Muscle layer of duodenum (tissue), 2 donors: Measurements from ENCODE around the gene GABARAP.

Experiments
- H3K27ac ChIP-seq: one replicate; pipeline ENCODE4 v1.7.0; 2013; ENCODE audit warnings: mild to moderate bottlenecking, low read length
- H3K27me3 ChIP-seq: one replicate; pipeline ENCODE4 v1.7.0; 2013; ENCODE audit warnings: low read depth, mild to moderate bottlenecking, control low read depth, low read length
- H3K36me3 ChIP-seq, 2 donors: one replicate each; pipeline ENCODE4 v1.7.0; 2013; ENCODE audit warnings: low read length in 2 of 2, control low read depth in 1 of 2, mild to moderate bottlenecking in 1 of 2; ENCODE audit not compliant: insufficient read depth in 2 of 2, control insufficient read depth in 1 of 2
- H3K4me1 ChIP-seq, 2 donors: one replicate each; pipeline ENCODE4 v1.7.0; 2013; ENCODE audit warnings: low read length in 2 of 2, mild to moderate bottlenecking in 2 of 2, control low read depth in 1 of 2, moderate library complexity in 1 of 2; ENCODE audit not compliant: insufficient read depth in 2 of 2, control insufficient read depth in 1 of 2
- H3K4me3 ChIP-seq, 2 donors: one replicate each; pipeline ENCODE4 v1.7.0; 2013; ENCODE audit warnings: low read length in 2 of 2, low read depth in 1 of 2, mild to moderate bottlenecking in 1 of 2
- H3K9me3 ChIP-seq, 2 donors: one replicate each; pipeline ENCODE4 v1.7.0; 2013; ENCODE audit warnings: low read length in 2 of 2, control low read depth in 1 of 2, mild to moderate bottlenecking in 1 of 2; ENCODE audit not compliant: control insufficient read depth in 1 of 2
- donor health status: healthy.

Gene GABARAP

GRCh38 chr17:7241783-7242716 is at the start of gene GABARAP:
Gene GABARAP, minus strand, starts transcription at chr17:7242449. Its CDS starts 119 bp downstream, at chr17:7242330.
- Histone ChIP-seq H3K36me3 (peaks cover 28 to 43% of the 10 kb centered on the region in 2 donors), H3K27ac (peak within 1 kb of the TSS; percentile 100), H3K9me3 (no peaks in the 10 kb centered on the region), H3K4me3 (peak within 1 kb of the TSS; percentile 96 to 99), H3K4me1 (peaks cover 26 to 31% of the 10 kb centered on the region in 2 donors), H3K27me3 (no peaks in the 10 kb centered on the region)

- Histone ChIP-seq H3K36me3 (peaks cover 0 to 10% of the 10 kb centered on the region in 2 donors), H3K4me3 (no peak overlapping the region), H3K27me3 (peaks cover 6% of the 10 kb centered on the region), H3K27ac (no peak overlapping the region), H3K9me3 (no peaks in the 10 kb centered on the region), H3K4me1 (peaks cover 4 to 38% of the 10 kb centered on the region in 2 donors)
These were observed 48.4 kb upstream of the GABARAP start for GRCh38 chr17:7290685-7291084.

GRCh38 chr17:7290166-7290565 is 47.9 kb upstream of the GABARAP start:
- Histone ChIP-seq H3K36me3 (peaks cover 0 to 14% of the 10 kb centered on the region in 2 donors), H3K9me3 (no peaks in the 10 kb centered on the region), H3K27ac (no peak overlapping the region), H3K4me3 (no peak overlapping the region), H3K4me1 (peaks cover 4 to 36% of the 10 kb centered on the region in 2 donors), H3K27me3 (peaks cover 6% of the 10 kb centered on the region)

- Histone ChIP-seq H3K27ac (no peak overlapping the region), H3K9me3 (no peaks in the 10 kb centered on the region), H3K27me3 (peaks cover 6% of the 10 kb centered on the region), H3K4me1 (peaks cover 4 to 35% of the 10 kb centered on the region in 2 donors), H3K4me3 (no peak overlapping the region), H3K36me3 (peaks cover 0 to 21% of the 10 kb centered on the region in 2 donors)
These were observed 47.2 kb upstream of the GABARAP start for GRCh38 chr17:7289256-7290032.

DNA sequence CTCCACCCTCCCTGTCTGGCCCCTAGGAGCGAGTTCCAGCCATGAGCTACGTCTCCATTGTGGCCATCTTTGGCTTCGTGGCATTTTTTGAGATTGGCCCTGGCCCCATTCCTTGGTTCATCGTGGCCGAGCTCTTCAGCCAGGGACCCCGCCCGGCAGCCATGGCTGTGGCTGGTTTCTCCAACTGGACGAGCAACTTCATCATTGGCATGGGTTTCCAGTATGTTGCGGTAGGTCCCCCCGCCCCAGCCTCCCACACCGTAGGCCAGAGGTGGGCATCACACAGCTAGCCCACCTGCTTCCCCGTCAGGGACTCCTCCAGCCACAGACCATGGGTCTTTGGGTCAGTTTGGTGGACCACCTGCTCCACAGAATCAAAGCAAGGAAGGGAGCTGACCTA is 43.4 kb upstream of the GABARAP start:
- Histone ChIP-seq H3K9me3 (no peaks in the 10 kb centered on the region), H3K27me3 (no peaks in the 10 kb centered on the region), H3K4me3 (no peak overlapping the region), H3K27ac (no peak overlapping the region), H3K4me1 (peaks cover 0 to 40% of the 10 kb centered on the region in 2 donors), H3K36me3 (peaks cover 3 to 28% of the 10 kb centered on the region in 2 donors)

DNA sequence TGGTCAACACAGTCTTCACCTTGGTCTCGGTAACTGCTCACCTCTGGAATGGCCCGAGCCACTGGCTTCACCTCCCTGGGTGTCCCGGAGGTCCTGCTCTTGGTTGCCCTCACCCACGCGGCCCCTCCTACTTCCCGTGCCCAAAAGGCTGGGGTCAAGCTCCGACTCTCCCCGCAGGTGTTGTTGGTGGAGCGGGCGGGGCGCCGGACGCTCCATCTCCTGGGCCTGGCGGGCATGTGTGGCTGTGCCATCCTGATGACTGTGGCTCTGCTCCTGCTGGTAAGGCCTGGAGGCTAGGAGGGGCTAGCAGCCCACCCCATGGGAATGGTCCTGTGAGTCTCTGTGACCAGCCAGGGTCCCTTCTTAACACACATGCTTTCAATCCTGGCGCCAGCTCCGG is 42.7 kb upstream of the GABARAP start:
- Histone ChIP-seq H3K27ac (no peak overlapping the region), H3K4me1 (peaks cover 0 to 41% of the 10 kb centered on the region in 2 donors), H3K4me3 (no peak overlapping the region), H3K36me3 (peaks cover 3 to 28% of the 10 kb centered on the region in 2 donors), H3K27me3 (no peaks in the 10 kb centered on the region), H3K9me3 (no peaks in the 10 kb centered on the region)

GRCh38 chr17:7283471-7284216 is 41.4 kb upstream of the GABARAP start:
- Histone ChIP-seq H3K27me3 (no peaks in the 10 kb centered on the region), H3K4me1 (peaks cover 0 to 41% of the 10 kb centered on the region in 2 donors), H3K9me3 (no peaks in the 10 kb centered on the region), H3K36me3 (peaks cover 3 to 28% of the 10 kb centered on the region in 2 donors), H3K4me3 (peak overlapping the region in 1 of 2 donors; percentile 68), H3K27ac (peak overlapping the region; percentile 67)

- no peaks in the 10 kb centered on the region for H3K27me3 ChIP-seq
- H3K9me3 ChIP-seq, result no peaks in the 10 kb centered on the region
- H3K4me1 ChIP-seq, result peaks cover 0 to 41% of the 10 kb centered on the region in 2 donors
- peaks cover 3 to 28% of the 10 kb centered on the region in 2 donors for H3K36me3 ChIP-seq
- peak overlapping the region; percentile 67 for H3K27ac ChIP-seq
- peak overlapping the region; percentile 53 to 68 for H3K4me3 ChIP-seq
These were observed 40.6 kb upstream of the GABARAP start for GRCh38 chr17:7282752-7283321.

GRCh38 chr17:7281953-7282751 is 39.9 kb upstream of the GABARAP start:
- Histone ChIP-seq H3K4me3 (peak overlapping the region; percentile 53 to 68), H3K4me1 (peaks cover 0 to 41% of the 10 kb centered on the region in 2 donors), H3K27ac (peak overlapping the region; percentile 67)

More at GRCh38 chr17:7281953-7282751, 39.9 kb upstream of the GABARAP start:
- Histone ChIP-seq H3K27me3 (no peaks in the 10 kb centered on the region), H3K9me3 (no peaks in the 10 kb centered on the region), H3K36me3 (peaks cover 3 to 25% of the 10 kb centered on the region in 2 donors)
